ENCODE results near the gene SF3B4.

The SF3B4 gene

GRCh38 chr1:149929856-149930255 lies 2.3 kb upstream of the SF3B4 start:
- TF ChIP-seq POLR2AphosphoS5 (IDR thresholded peaks at IDR 0.05; ENCODE audit: low read depth, low read length) (no peak), SIN3A (IDR thresholded peaks at IDR 0.05; ENCODE audit: borderline replicate concordance, insufficient read depth, low read length) (no peak), REST (IDR thresholded peaks at IDR 0.05; ENCODE audit: insufficient read depth in 1 of 2, low read depth in 2 of 2, low read length in 2 of 2) (no peak), TAF1 (IDR thresholded peaks at IDR 0.05; ENCODE audit: borderline replicate concordance, insufficient read depth, low read length) (no peak), FOXP2 (optimal IDR thresholded peaks at IDR 0.05; ENCODE audit: borderline replicate concordance, extremely low read depth, extremely low read length, insufficient read depth) (no peak)

- no peak for TF ChIP-seq POLR2AphosphoS5 (IDR thresholded peaks at IDR 0.05; ENCODE audit: low read depth, low read length)
- no peak for TF ChIP-seq SIN3A (IDR thresholded peaks at IDR 0.05; ENCODE audit: borderline replicate concordance, insufficient read depth, low read length)
- no peak for TF ChIP-seq REST (IDR thresholded peaks at IDR 0.05; ENCODE audit: insufficient read depth in 1 of 2, low read depth in 2 of 2, low read length in 2 of 2)
- TF ChIP-seq TAF1 (IDR thresholded peaks at IDR 0.05; ENCODE audit: borderline replicate concordance, insufficient read depth, low read length): no peak
- TF ChIP-seq FOXP2 (optimal IDR thresholded peaks at IDR 0.05; ENCODE audit: borderline replicate concordance, extremely low read depth, extremely low read length, insufficient read depth): no peak
Measured at GRCh38 chr1:149928401-149928724, 760 bp upstream of the SF3B4 start.

GRCh38 chr1:149927056-149927562 lies 494 bp downstream of the SF3B4 start:
- TF ChIP-seq FOXP2 (optimal IDR thresholded peaks at IDR 0.05; ENCODE audit: borderline replicate concordance, extremely low read depth, extremely low read length, insufficient read depth) (no peak), POLR2AphosphoS5 (IDR thresholded peaks at IDR 0.05; ENCODE audit: low read depth, low read length) (no peak), REST (IDR thresholded peaks at IDR 0.05; ENCODE audit: insufficient read depth in 1 of 2, low read depth in 2 of 2, low read length in 2 of 2) (no peak), SIN3A (IDR thresholded peaks at IDR 0.05; ENCODE audit: borderline replicate concordance, insufficient read depth, low read length) (no peak), TAF1 (IDR thresholded peaks at IDR 0.05; ENCODE audit: borderline replicate concordance, insufficient read depth, low read length) (no peak)

- TF ChIP-seq REST (IDR thresholded peaks at IDR 0.05; ENCODE audit: insufficient read depth in 1 of 2, low read depth in 2 of 2, low read length in 2 of 2) (no peak), FOXP2 (optimal IDR thresholded peaks at IDR 0.05; ENCODE audit: borderline replicate concordance, extremely low read depth, extremely low read length, insufficient read depth) (no peak), SIN3A (IDR thresholded peaks at IDR 0.05; ENCODE audit: borderline replicate concordance, insufficient read depth, low read length) (no peak), POLR2AphosphoS5 (IDR thresholded peaks at IDR 0.05; ENCODE audit: low read depth, low read length) (no peak), TAF1 (IDR thresholded peaks at IDR 0.05; ENCODE audit: borderline replicate concordance, insufficient read depth, low read length) (no peak)
Measured at GRCh38 chr1:149926296-149926695, 1.3 kb downstream of the SF3B4 start.

- TF ChIP-seq TAF1 (IDR thresholded peaks at IDR 0.05; ENCODE audit: borderline replicate concordance, insufficient read depth, low read length) (no peak), FOXP2 (optimal IDR thresholded peaks at IDR 0.05; ENCODE audit: borderline replicate concordance, extremely low read depth, extremely low read length, insufficient read depth) (no peak), POLR2AphosphoS5 (IDR thresholded peaks at IDR 0.05; ENCODE audit: low read depth, low read length) (no peak), REST (IDR thresholded peaks at IDR 0.05; ENCODE audit: insufficient read depth in 1 of 2, low read depth in 2 of 2, low read length in 2 of 2) (no peak), SIN3A (IDR thresholded peaks at IDR 0.05; ENCODE audit: borderline replicate concordance, insufficient read depth, low read length) (no peak)
Measured at GRCh38 chr1:149925751-149926150, 1.9 kb downstream of the SF3B4 start.
